Vagina (tissue), 2 donors: ENCODE measurements around the gene MARCHF11.

Experiments
- POLR2A ChIP-seq, 2 donors: fragments of 450-650 bp; IDR thresholded peaks; one replicate each; pipeline ENCODE4 v1.6.1; 2017; ENCODE audit warnings: antibody characterized with exemption in 2 of 2, mild to moderate bottlenecking in 2 of 2, moderate library complexity in 2 of 2
- POLR2AphosphoS5 ChIP-seq, 2 donors: sonication (generic); formaldehyde crosslinking; IDR thresholded peaks; one replicate each; pipeline ENCODE4 v1.9.0; 2017; ENCODE audit warnings: antibody characterized with exemption in 2 of 2, mild to moderate bottlenecking in 2 of 2, low read depth in 1 of 2; ENCODE audit not compliant: insufficient read depth in 1 of 2

DNA sequence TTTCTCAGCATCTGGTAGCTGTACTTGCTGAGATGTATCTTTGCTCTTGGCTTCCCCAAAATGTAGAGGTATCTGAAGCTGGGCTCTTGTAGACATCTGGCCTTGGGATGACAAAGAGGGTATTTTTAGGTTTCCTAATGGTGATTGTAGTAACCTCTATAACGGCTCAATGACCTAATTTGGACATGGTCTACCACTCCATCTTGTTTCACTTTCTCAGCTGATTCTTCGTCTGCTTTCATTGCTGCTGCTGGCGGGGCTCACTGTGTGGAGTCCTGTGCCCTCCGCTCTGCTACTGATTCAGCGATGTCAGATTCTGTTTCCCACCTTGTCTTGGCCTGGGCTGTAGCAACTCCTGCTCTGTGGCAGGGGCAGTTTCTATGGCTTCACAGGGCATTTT, 12.7 kb upstream of the MARCHF11 start:
- TF ChIP-seq POLR2A (IDR thresholded peaks at IDR 0.05) (no peak), POLR2AphosphoS5 (IDR thresholded peaks at IDR 0.05; ENCODE audit: insufficient read depth in 1 of 2, low read depth in 1 of 2) (no peak)
